Measurements from ENCODE around the gene NFIX. TPM values are rescaled to one million over a fixed set of nuclear protein-coding genes. Genes with fewer than 3 reads are reported as not detected.

NFIX gene
- total and polyA plus RNA-seq, 2 of the 13 experiments (the other 11 are each of a cell fraction or from before 2014, with no cell fraction given): 3.4 to 5.4 TPM

DNA sequence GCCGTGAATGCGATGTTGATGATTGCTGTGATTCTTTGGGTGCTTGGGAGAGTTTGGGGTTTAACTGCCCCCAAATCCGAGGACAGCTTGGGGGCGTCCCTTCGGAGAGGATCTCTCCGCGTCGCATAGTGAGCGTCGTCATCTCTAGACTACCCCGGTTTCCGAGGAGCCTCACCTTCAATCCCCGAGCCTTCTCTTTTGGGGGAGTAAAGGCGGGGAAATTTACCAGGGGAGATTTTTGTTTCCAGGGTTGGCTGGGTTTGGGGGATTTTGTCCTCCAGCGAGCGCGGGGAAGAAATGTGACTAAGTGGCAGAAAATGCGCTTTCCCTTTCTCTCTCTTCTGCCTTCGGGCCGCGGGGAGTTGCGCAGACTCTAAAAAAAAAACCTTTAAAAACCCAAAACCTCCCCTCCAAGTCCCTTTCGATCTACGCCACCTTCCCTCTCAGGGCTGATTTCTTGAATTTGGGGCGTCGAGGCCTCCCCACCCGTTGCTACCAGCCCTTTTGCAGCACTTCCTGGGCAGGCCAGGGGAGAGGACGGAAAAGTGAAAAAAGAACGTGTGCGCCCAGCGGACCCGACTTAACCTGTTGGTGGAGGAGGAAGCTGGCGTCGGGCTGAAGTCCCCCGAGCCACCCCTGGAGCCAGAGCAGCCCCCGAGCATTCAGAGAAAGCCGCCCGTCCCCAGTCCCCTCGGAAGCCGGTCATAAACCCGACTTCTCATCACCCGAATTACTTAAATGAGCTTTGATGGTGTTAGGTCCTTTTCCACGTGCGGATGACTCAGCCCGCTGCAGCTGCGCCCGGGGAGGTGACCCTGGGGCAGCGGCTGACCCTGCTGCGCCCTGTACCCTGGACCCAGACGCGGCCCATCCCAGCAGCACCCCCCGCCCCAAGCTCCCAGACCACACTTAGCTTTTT, 17.7 kb downstream of the NFIX start (continued):
- TF ChIP-seq NPAS2 (CRISPR knock-in tag; IDR thresholded peaks at IDR 0.05; ENCODE audit: borderline replicate concordance) (no peak), FOXA1 (IDR thresholded peaks at IDR 0.05) (no peak), FOXA1 (CRISPR knock-in tag; IDR thresholded peaks at IDR 0.05) (no peak), TBL1XR1 (IDR thresholded peaks at IDR 0.05; ENCODE audit: borderline replicate concordance, low read length, partially characterized antibody) (no peak), NR1H2 (CRISPR knock-in tag; IDR thresholded peaks at IDR 0.05; ENCODE audit: borderline replicate concordance, low read depth) (no peak), POLR2G (IDR thresholded peaks at IDR 0.05; ENCODE audit: low read depth, low read length) (no peak), SYNCRIP (IDR thresholded peaks at IDR 0.05; ENCODE audit: insufficient read depth, low read depth, low read length) (no peak), NRL (CRISPR knock-in tag; IDR thresholded peaks at IDR 0.05; ENCODE audit: borderline replicate concordance) (no peak), POLR2AphosphoS5 (IDR thresholded peaks at IDR 0.05; ENCODE audit: low read depth, low read length) (no peak), RBM39 (IDR thresholded peaks at IDR 0.05; ENCODE audit: low read depth, low read length, poor library complexity, severe bottlenecking) (peak; percentile 83), ZNF841 (CRISPR knock-in tag; IDR thresholded peaks at IDR 0.05; ENCODE audit: borderline replicate concordance) (no peak), ZNF564 (CRISPR knock-in tag; IDR thresholded peaks at IDR 0.05) (no peak), BRCA1 (CRISPR knock-in tag; IDR thresholded peaks at IDR 0.05) (no peak), TSC22D2 (CRISPR knock-in tag; IDR thresholded peaks at IDR 0.05; ENCODE audit: borderline replicate concordance) (no peak), SIX1 (CRISPR knock-in tag; IDR thresholded peaks at IDR 0.05; ENCODE audit: borderline replicate concordance) (no peak), ARNTL (CRISPR knock-in tag; IDR thresholded peaks at IDR 0.05) (peak; percentile 88; the same call in 1 of the 2 replicates), TBX3 (IDR thresholded peaks at IDR 0.05; ENCODE audit: borderline replicate concordance) (peak; percentile 60; the same call in 1 of the 2 replicates), ZNF737 (CRISPR knock-in tag; IDR thresholded peaks at IDR 0.05; ENCODE audit: borderline replicate concordance) (no peak), XRCC5 (optimal IDR thresholded peaks at IDR 0.05; ENCODE audit: low read length) (peak; percentile 64), TEAD2 (CRISPR knock-in tag; IDR thresholded peaks at IDR 0.05) (no peak), ZNF432 (CRISPR knock-in tag; IDR thresholded peaks at IDR 0.05; ENCODE audit: borderline replicate concordance) (no peak), ZFYVE20 (CRISPR knock-in tag; IDR thresholded peaks at IDR 0.05; ENCODE audit: borderline replicate concordance, low read depth) (no peak), ZNF891 (CRISPR knock-in tag; IDR thresholded peaks at IDR 0.05) (no peak)
- TF ChIP-seq, protein P1, sequence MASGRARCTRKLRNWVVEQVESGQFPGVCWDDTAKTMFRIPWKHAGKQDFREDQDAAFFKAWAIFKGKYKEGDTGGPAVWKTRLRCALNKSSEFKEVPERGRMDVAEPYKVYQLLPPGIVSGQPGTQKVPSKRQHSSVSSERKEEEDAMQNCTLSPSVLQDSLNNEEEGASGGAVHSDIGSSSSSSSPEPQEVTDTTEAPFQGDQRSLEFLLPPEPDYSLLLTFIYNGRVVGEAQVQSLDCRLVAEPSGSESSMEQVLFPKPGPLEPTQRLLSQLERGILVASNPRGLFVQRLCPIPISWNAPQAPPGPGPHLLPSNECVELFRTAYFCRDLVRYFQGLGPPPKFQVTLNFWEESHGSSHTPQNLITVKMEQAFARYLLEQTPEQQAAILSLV (CRISPR knock-in tag; IDR thresholded peaks at IDR 0.05; ENCODE audit: borderline replicate concordance): no peak
- TF ChIP-seq, protein P2, sequence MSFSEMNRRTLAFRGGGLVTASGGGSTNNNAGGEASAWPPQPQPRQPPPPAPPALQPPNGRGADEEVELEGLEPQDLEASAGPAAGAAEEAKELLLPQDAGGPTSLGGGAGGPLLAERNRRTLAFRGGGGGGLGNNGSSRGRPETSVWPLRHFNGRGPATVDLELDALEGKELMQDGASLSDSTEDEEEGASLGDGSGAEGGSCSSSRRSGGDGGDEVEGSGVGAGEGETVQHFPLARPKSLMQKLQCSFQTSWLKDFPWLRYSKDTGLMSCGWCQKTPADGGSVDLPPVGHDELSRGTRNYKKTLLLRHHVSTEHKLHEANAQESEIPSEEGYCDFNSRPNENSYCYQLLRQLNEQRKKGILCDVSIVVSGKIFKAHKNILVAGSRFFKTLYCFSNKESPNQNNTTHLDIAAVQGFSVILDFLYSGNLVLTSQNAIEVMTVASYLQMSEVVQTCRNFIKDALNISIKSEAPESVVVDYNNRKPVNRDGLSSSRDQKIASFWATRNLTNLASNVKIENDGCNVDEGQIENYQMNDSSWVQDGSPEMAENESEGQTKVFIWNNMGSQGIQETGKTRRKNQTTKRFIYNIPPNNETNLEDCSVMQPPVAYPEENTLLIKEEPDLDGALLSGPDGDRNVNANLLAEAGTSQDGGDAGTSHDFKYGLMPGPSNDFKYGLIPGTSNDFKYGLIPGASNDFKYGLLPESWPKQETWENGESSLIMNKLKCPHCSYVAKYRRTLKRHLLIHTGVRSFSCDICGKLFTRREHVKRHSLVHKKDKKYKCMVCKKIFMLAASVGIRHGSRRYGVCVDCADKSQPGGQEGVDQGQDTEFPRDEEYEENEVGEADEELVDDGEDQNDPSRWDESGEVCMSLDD (CRISPR knock-in tag; IDR thresholded peaks at IDR 0.05; ENCODE audit: borderline replicate concordance): 0 out of 2 replicates have a peak, but pooled peaks have one; percentile 74
- TF ChIP-seq, protein P3, sequence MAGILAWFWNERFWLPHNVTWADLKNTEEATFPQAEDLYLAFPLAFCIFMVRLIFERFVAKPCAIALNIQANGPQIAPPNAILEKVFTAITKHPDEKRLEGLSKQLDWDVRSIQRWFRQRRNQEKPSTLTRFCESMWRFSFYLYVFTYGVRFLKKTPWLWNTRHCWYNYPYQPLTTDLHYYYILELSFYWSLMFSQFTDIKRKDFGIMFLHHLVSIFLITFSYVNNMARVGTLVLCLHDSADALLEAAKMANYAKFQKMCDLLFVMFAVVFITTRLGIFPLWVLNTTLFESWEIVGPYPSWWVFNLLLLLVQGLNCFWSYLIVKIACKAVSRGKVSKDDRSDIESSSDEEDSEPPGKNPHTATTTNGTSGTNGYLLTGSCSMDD (CRISPR knock-in tag; IDR thresholded peaks at IDR 0.05): no peak
